ENCODE data around the gene TFF3.

Gene TFF3

DNA sequence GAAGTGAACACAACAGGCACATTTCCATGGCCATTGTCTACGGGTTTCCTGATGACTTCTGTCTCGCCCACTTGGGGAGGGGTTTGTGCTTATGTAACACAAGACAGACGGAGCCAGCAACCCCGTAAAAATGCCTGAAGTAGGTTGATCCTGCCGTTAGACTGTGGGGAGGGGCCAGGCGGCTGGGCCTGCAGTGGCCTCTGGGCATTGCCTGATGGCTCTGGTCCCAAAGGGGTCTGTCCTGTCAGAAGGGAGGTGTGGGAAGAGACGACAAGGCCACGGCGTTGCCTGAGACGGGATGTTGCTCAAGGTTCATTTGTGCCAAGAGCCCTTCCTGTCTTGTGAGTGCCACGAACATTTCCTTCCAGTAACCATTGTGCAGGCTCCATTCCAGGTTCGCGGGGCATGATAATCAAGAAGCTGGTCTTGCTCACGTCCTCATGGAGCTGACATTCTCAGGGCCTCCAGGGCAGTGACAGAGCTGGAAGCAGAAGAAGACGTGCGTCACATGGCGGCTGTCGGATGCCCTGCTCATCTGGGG, 51.5 kb downstream of the TFF3 start:
- no peak for DNase-seq

DNA sequence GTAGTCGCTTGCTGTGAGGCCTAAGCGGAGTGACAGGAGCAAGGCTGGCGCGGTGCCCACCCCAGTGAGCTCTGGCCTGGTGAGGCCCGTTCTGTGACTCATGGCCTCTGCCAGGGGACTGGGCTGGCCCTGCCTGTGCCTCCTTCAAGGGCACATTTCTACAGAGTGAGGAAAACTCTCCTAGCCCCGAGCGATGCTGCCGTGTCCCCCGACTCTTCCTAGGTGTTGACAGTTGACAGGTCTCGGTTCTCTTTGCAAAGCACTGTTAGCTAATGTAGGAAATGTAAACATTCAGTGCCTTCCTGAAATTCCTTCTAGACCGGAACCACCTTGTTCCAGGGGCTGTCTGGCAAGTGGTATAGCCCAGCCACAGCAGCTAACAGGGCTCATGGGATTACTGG, 52.4 kb downstream of the TFF3 start:
- DNase-seq: no peak

DNA sequence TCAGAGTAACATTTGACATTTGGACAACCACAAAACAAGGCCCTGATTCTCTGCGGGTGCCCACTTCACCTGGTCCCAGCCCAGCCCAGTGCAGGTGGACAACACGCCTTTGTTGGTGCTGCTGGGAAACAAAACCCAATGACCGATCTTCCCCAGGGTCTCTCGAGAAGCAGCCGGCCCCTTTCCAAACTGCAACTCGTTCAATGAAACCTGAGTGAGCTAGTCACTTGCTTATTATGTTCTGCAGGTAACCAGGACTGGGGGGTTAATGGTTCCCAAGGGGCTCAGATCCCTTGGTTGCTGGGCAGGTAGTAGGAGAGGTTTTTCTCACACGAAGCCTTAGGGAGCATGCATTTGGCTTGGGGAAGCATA, 53.4 kb downstream of the TFF3 start:
- no peak for DNase-seq
